NB4 (cell line): ENCODE measurements around the gene ACO1.
A peak's percentile ranks its signal among the peaks of the same experiment; 100 is the strongest.

Experiments used
- DNase-seq: peaks from one replicate; pipeline ENCODE4 v3.0.0; 2010; ENCODE audit warnings: low read depth
- H3K4me3 ChIP-seq: one replicate; pipeline ENCODE4 v1.5.1; 2011; ENCODE audit warnings: mild to moderate bottlenecking, low read depth, low read length, moderate library complexity
- CTCF ChIP-seq: IDR thresholded peaks from one replicate; pipeline ENCODE4 v1.5.1; 2012; ENCODE audit warnings: low read depth, low read length
- MAX ChIP-seq: IDR thresholded peaks from 2 replicates; pipeline ENCODE4 v1.6.1; 2011; ENCODE audit warnings: low read depth, low read length
- MYC ChIP-seq: IDR thresholded peaks from 2 replicates; pipeline ENCODE4 v1.6.1; 2011; ENCODE audit warnings: low read depth, low read length
- POLR2A ChIP-seq: IDR thresholded peaks from 2 replicates; pipeline ENCODE4 v1.6.1; 2011; ENCODE audit warnings: mild to moderate bottlenecking; ENCODE audit not compliant: insufficient read length; ENCODE audit errors: extremely low read depth

ACO1 gene

GRCh38 chr9:32385152-32385884, 875 bp downstream of the ACO1 start:
- H3K4me3 ChIP-seq = peak overlapping the region; percentile 83
- DNase-seq = no peak
- 0 out of 2 replicates have a peak, but pooled peaks have one; percentile 17 for TF ChIP-seq MYC
- TF ChIP-seq CTCF = no peak

GRCh38 chr9:32385885-32386283, 1.4 kb downstream of the ACO1 start:
- TF ChIP-seq MAX (no peak), CTCF (no peak)
- H3K4me3 ChIP-seq = no peak overlapping the region
- no peak for DNase-seq

- DNase-seq = no peak
- no peak overlapping the region for H3K4me3 ChIP-seq
- no peak for TF ChIP-seq CTCF
- no peak for TF ChIP-seq MYC
- no peak for TF ChIP-seq POLR2A
- no peak for TF ChIP-seq MAX
Observed at GRCh38 chr9:32387256-32387655, 2.8 kb downstream of the ACO1 start.

GRCh38 chr9:32389365-32389764, 4.9 kb downstream of the ACO1 start:
- TF ChIP-seq MYC (no peak), CTCF (no peak), MAX (no peak), POLR2A (no peak)
- H3K4me3 ChIP-seq = no peak overlapping the region
- DNase-seq = no peak

GRCh38 chr9:32393911-32394310, 9.5 kb downstream of the ACO1 start:
- H3K4me3 ChIP-seq = no peak overlapping the region
- TF ChIP-seq POLR2A (no peak), CTCF (no peak), MAX (no peak), MYC (no peak)
- no peak for DNase-seq

GRCh38 chr9:32394381-32395049, 10.1 kb downstream of the ACO1 start:
- H3K4me3 ChIP-seq = no peak overlapping the region
- DNase-seq = no peak
- no peak for TF ChIP-seq MYC
- no peak for TF ChIP-seq MAX
- TF ChIP-seq POLR2A = no peak
- TF ChIP-seq CTCF = no peak
